K562 (cell line): ENCODE measurements around the gene GNA14. TPM values are rescaled to one million over a fixed set of nuclear protein-coding genes. Genes with fewer than 3 reads are reported as not detected.
A peak's percentile ranks its signal among the peaks of the same experiment; 100 is the strongest.

ENCODE experiments used
- ATAC-seq: fragments of 200-7000 bp; cut with Tn5 transposase; 3 replicates; pipeline ENCODE4 v1.9.1; 2020; ENCODE audit warnings: moderate library complexity
- BruUV-seq: library from RNA; stranded (reverse); fragments of 400-500 nt; replicated peaks from 2 replicates; lab custom pipeline; 2021; lab: Mats Ljungman, UMichigan
- CTCF ChIA-PET: fragments of 300-600 bp; formaldehyde crosslinking; extraction: SDS; loops from one replicate; lab custom pipeline; 2021; ENCODE audit warnings: low intra/inter-chr PET ratio; lab: Yijun Ruan, JAX
- POLR2A ChIA-PET: fragments of 300-600, 350-650 bp; sonication (Branson Sonifier 250); formaldehyde crosslinking; extraction: SDS; loops from one replicate; lab custom pipeline; 2021; ENCODE audit warnings: antibody characterized with exemption, inconsistent platforms; lab: Yijun Ruan, JAX
- DNase-seq, 4 experiments: peaks; one replicate each; pipeline versions ENCODE4 v3.0.0 to v3.0.0-alpha.2; 2011 to 2018; ENCODE audit warnings: low spot score in 3 of 4, mixed read lengths in 3 of 4; ENCODE audit errors: extremely low read depth in 1 of 4
- FAIRE-seq: peaks from 2 replicates; lab custom pipeline; 2011; peaks lifted over from hg19 to GRCh38; lab: Jason Lieb, UNC
- H2AFZ ChIP-seq: 2 replicates; pipeline ENCODE4 v1.6.0; 2011; ENCODE audit warnings: low read depth, low read length, control low read depth, inconsistent platforms
- H3K27ac ChIP-seq: fragments of 200-600 bp; 3 replicates; pipeline ENCODE4 v1.8.0; 2011; ENCODE audit warnings: low read depth, mild to moderate bottlenecking, control low read depth, inconsistent platforms, low read length, moderate library complexity, mixed read lengths; ENCODE audit errors: extremely low read depth
- H3K27me3 ChIP-seq, 2 experiments: fragments of 300-600 bp in 1 of 2; 2 replicates in 1 of 2; 3 replicates in 1 of 2; pipeline versions ENCODE4 v1.6.0 to v1.8.0; 2011; ENCODE audit warnings: inconsistent platforms in 2 of 2, low read length in 2 of 2, mild to moderate bottlenecking in 1 of 2, mixed read lengths in 1 of 2, moderate library complexity in 1 of 2; ENCODE audit not compliant: control insufficient read depth in 2 of 2, insufficient read depth in 2 of 2
- H3K36me3 ChIP-seq: fragments of 300-600 bp; 3 replicates; pipeline ENCODE4 v1.8.0; 2011; ENCODE audit warnings: mild to moderate bottlenecking, low read length, inconsistent platforms; ENCODE audit not compliant: control insufficient read depth, insufficient read depth
- H3K4me1 ChIP-seq, 2 experiments: fragments of 200-600 bp in 1 of 2; replicated peaks in 1 of 2; 2 replicates in 1 of 2; 3 replicates in 1 of 2; pipeline versions ENCODE4 v1.5.1 to v1.8.0; 2011; ENCODE audit warnings: inconsistent platforms in 2 of 2, low read length in 2 of 2, mild to moderate bottlenecking in 1 of 2, mixed read lengths in 1 of 2, moderate library complexity in 1 of 2; ENCODE audit not compliant: control insufficient read depth in 2 of 2, insufficient read depth in 2 of 2
- H3K4me2 ChIP-seq: 2 replicates; pipeline ENCODE4 v1.6.1; 2011; ENCODE audit warnings: low read length, control low read depth, inconsistent platforms, mixed read lengths; ENCODE audit not compliant: insufficient read depth
- H3K4me3 ChIP-seq: fragments of 200-600 bp; sonication (generic), shearing (Covaris generic); 2 replicates; pipeline ENCODE4 v1.5.1; 2016; ENCODE audit warnings: control low read depth, inconsistent platforms
- H3K79me2 ChIP-seq: fragments of 200-600 bp; 3 replicates; pipeline ENCODE4 v1.8.0; 2011; ENCODE audit warnings: low read length, inconsistent platforms; ENCODE audit not compliant: control insufficient read depth, insufficient read depth
- H3K9ac ChIP-seq, 2 experiments: 2 replicates each; pipeline versions ENCODE4 v1.6.0 to v1.6.1; 2011; ENCODE audit warnings: low read depth in 2 of 2, low read length in 2 of 2, control low read depth in 1 of 2, inconsistent platforms in 1 of 2, mild to moderate bottlenecking in 1 of 2, mixed read lengths in 1 of 2; ENCODE audit not compliant: insufficient read depth in 1 of 2
- H3K9me1 ChIP-seq: one replicate; pipeline ENCODE4 v1.6.0; 2011; ENCODE audit warnings: inconsistent platforms, mild to moderate bottlenecking, low read length, moderate library complexity; ENCODE audit not compliant: control insufficient read depth, insufficient read depth
- H3K9me3 ChIP-seq: replicated peaks from 2 replicates; pipeline ENCODE4 v1.5.1; 2011; ENCODE audit warnings: low read depth, low read length, inconsistent platforms; ENCODE audit not compliant: control insufficient read depth, insufficient read depth
- H4K20me1 ChIP-seq: replicated peaks from 2 replicates; pipeline ENCODE4 v1.6.1; 2011; ENCODE audit warnings: low read length, inconsistent platforms, mixed read lengths; ENCODE audit not compliant: control insufficient read depth, insufficient read depth
- CEBPG ChIP-seq, 3 experiments: fragments of 200-800 bp in 1 of 3; sonication (Bioruptor generic) in 1 of 3; sonication (generic) in 1 of 3; formaldehyde crosslinking in 1 of 3; IDR thresholded peaks in 2 of 3; conservative IDR thresholded peaks in 1 of 3; 2 replicates each; pipeline versions ENCODE4 v1.6.1 to v1.8.0; 2016 to 2022; ENCODE audit warnings: missing compliant biosample characterization in 2 of 3, missing genetic modification characterization in 2 of 3, mild to moderate bottlenecking in 1 of 3, missing genetic modification reagents in 1 of 3
- CREB5 ChIP-seq: fragments of 250-450 bp; sonication (Bioruptor Pico); IDR thresholded peaks from 2 replicates; pipeline ENCODE4 v1.5.0; 2020; ENCODE audit warnings: mild to moderate bottlenecking
- EHMT2 ChIP-seq: fragments of 450-650 bp; IDR thresholded peaks from 2 replicates; pipeline ENCODE4 v1.6.1; 2018; ENCODE audit warnings: antibody characterized with exemption
- KLF10 ChIP-seq: fragments of 250-450 bp; sonication (Bioruptor Pico); IDR thresholded peaks from 2 replicates; pipeline ENCODE4 v1.6.1; 2021; ENCODE audit warnings: matching md5 sums
- MIER1 ChIP-seq: fragments of 450-650 bp; IDR thresholded peaks from 2 replicates; pipeline ENCODE4 v1.6.1; 2016; ENCODE audit warnings: antibody characterized with exemption, mild to moderate bottlenecking, low read depth
- WGBS: fragments of 100-300 bp; shearing (Covaris generic); methylation state at CpG from one replicate; pipeline ENCODE4 v1.1.6; 2016; ENCODE audit warnings: low coverage, mixed read lengths; ENCODE audit not compliant: insufficient coverage; ENCODE audit errors: missing lambda C conversion rate; 5-methylcytosine and 5-hydroxymethylcytosine counted together
- in situ Hi-C: fragments of 300-500 bp; cut with MboI; formaldehyde crosslinking; loops from 4 replicates; pipeline ENCODE4 v1.15.0; 2018; ENCODE audit warnings: inconsistent platforms, mixed read lengths
- intact Hi-C: fragments of 100-400 bp; cut with micrococcal nuclease; formaldehyde crosslinking; loops from 2 replicates; pipeline ENCODE4 v1.14.2; 2022
- polyA plus RNA-seq, 8 experiments: library from polyadenylated mRNA; depleted of rRNA in 4 of 8; stranded (reverse) in 5 of 8; unstranded in 3 of 8; fragments of >200 nt; fragmentation: Nextera tagmentation in 2 of 8; fragmentation: Illumina TruSeq in 1 of 8; extraction: Ambion mirVana in 2 of 8; extraction: Trizol in 1 of 8; gene quantifications; 2 replicates each; pipeline versions ENCODE4 v1.2.1 to v1.2.3, GENCODE V29; 2011 to 2014; ENCODE audit warnings: inconsistent platforms in 1 of 8, missing spikeins in 1 of 8
- total RNA-seq, 7 experiments: library from RNA; depleted of rRNA in 6 of 7; stranded (reverse); fragments of >200 nt in 6 of 7; fragmentation: Illumina TruSeq in 2 of 7; extraction: Trizol in 2 of 7; gene quantifications; 2 replicates each; pipeline versions ENCODE4 v1.2.1 to v1.2.3, GENCODE V29; 2011 to 2021; ENCODE audit warnings: low replicate concordance in 1 of 7
- TF ChIP-seq, protein P1 (sequence below), 2 experiments: fragments of 450-650 bp; formaldehyde crosslinking in 1 of 2; IDR thresholded peaks; 2 replicates each; pipeline versions ENCODE4 v1.4.0 to v1.6.1; 2014 to 2020; ENCODE audit warnings: mild to moderate bottlenecking in 2 of 2, borderline replicate concordance in 1 of 2, low read depth in 1 of 2

GNA14 gene
- total and polyA plus RNA-seq, 9 of the 15 experiments (the other 6 are each of a cell fraction or from before 2014, with no cell fraction given): 0.03 to 0.11 (median 0.03) TPM; not detected in 6

DNA sequence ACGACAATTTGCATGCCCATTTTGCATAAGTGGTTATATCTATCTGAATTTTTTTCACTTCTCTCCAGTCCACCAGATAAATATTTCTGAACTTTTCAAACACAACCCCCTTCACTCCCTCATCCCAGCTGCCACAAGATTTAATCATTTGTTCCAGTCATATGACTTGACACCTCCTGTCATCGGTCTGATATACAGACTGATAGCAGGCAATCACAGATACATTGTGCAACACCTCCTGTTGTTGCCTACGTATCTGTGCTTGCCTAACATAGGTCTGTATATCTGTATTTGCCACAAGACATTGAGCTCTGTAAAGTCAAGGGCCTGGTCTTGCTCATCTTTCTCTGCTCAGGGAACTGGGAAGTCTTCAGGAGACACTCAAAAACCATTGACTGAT is 65.6 kb downstream of the GNA14 start:
- in situ Hi-C loops: no loop called here

GRCh38 chr9:77575785-77576184 is 72.3 kb downstream of the GNA14 start:
- Histone ChIP-seq H3K4me3 (no peak overlapping the region), H4K20me1 (no peaks in the 10 kb centered on the region), H3K9me1 (no peaks in the 10 kb centered on the region), H3K79me2 (no peaks in the 10 kb centered on the region), H3K4me2 (no peak overlapping the region), H3K9me3 (no peaks in the 10 kb centered on the region), H3K27ac (no peak overlapping the region), H3K4me1 (no peaks in the 10 kb centered on the region), H2AFZ (no peak overlapping the region), H3K27me3 (no peaks in the 10 kb centered on the region; a peak in 1 of 5 replicates), H3K36me3 (no peaks in the 10 kb centered on the region), H3K9ac (no peak overlapping the region)
- no TSS peak for BruUV-seq
- TF ChIP-seq CREB5 (no peak), MIER1 (peak; percentile 89), EHMT2 (peak; percentile 89)
- TF ChIP-seq, protein P1, sequence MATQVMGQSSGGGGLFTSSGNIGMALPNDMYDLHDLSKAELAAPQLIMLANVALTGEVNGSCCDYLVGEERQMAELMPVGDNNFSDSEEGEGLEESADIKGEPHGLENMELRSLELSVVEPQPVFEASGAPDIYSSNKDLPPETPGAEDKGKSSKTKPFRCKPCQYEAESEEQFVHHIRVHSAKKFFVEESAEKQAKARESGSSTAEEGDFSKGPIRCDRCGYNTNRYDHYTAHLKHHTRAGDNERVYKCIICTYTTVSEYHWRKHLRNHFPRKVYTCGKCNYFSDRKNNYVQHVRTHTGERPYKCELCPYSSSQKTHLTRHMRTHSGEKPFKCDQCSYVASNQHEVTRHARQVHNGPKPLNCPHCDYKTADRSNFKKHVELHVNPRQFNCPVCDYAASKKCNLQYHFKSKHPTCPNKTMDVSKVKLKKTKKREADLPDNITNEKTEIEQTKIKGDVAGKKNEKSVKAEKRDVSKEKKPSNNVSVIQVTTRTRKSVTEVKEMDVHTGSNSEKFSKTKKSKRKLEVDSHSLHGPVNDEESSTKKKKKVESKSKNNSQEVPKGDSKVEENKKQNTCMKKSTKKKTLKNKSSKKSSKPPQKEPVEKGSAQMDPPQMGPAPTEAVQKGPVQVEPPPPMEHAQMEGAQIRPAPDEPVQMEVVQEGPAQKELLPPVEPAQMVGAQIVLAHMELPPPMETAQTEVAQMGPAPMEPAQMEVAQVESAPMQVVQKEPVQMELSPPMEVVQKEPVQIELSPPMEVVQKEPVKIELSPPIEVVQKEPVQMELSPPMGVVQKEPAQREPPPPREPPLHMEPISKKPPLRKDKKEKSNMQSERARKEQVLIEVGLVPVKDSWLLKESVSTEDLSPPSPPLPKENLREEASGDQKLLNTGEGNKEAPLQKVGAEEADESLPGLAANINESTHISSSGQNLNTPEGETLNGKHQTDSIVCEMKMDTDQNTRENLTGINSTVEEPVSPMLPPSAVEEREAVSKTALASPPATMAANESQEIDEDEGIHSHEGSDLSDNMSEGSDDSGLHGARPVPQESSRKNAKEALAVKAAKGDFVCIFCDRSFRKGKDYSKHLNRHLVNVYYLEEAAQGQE (IDR thresholded peaks at IDR 0.05; ENCODE audit: borderline replicate concordance): peak; percentile 96
- TF ChIP-seq, protein P1 (CRISPR knock-in tag; IDR thresholded peaks at IDR 0.05; ENCODE audit: low read depth): peak; percentile 91
- DNase-seq (peak; percentile 21 to 33 (median 26)), FAIRE-seq (no peak), ATAC-seq (no peak)
- ChIA-PET CTCF (no interaction called here), POLR2A (interaction anchor here (0.7 kb wide), 1 partner anchor 346 kb away, joined by 4 read pairs; no protein-coding TSS in a partner anchor)
- in situ Hi-C loops: no loop called here
- intact Hi-C loops: no loop called here
- WGBS: 33% methylated on average over 1 of the region's 2 CpGs

More for the DNA sequence above, 65.6 kb downstream of the GNA14 start:
- H3K9ac ChIP-seq: no peak overlapping the region
- H3K4me3 ChIP-seq: no peak overlapping the region
- no peaks in the 10 kb centered on the region for H3K79me2 ChIP-seq
- BruUV-seq: no TSS peak
- no peak for FAIRE-seq
- no peak overlapping the region for H3K27ac ChIP-seq
- H3K36me3 ChIP-seq: no peaks in the 10 kb centered on the region
- no peaks in the 10 kb centered on the region for H4K20me1 ChIP-seq
- POLR2A ChIA-PET: no interaction called here
- CTCF ChIA-PET: no interaction called here
- WGBS: 0% methylated on average over 3 of the region's 3 CpGs
- no peak for TF ChIP-seq CEBPG (CRISPR knock-in tag; IDR thresholded peaks at IDR 0.05)
- peak in 1 of 2 experiments; percentile 56; a peak in 1 of 4 replicates for TF ChIP-seq CEBPG (tag; conservative IDR thresholded peaks at IDR 0.05 in 1 of 2, IDR thresholded peaks at IDR 0.05 in 1 of 2)
- no peak for TF ChIP-seq KLF10
- TF ChIP-seq, all 486 proteins: peak for 1
- Histone ChIP-seq H2AFZ (no peak overlapping the region), H3K4me1 (peaks cover 0 to 6% of the 10 kb centered on the region in 2 experiments; a peak in 2 of 5 replicates), H3K4me2 (no peak overlapping the region), H3K27me3 (no peaks in the 10 kb centered on the region; a peak in 1 of 5 replicates), H3K9me3 (no peaks in the 10 kb centered on the region), H3K9me1 (no peaks in the 10 kb centered on the region)
- intact Hi-C loops: no loop called here
- no peak for DNase-seq
- ATAC-seq: no peak
